H1 (cell line): ENCODE measurements around the gene SLX4IP. TPM values are rescaled to one million over a fixed set of nuclear protein-coding genes. Genes with fewer than 3 reads are reported as not detected.

Source experiments
- CHD7 ChIP-seq: fragments of 300-600 bp; sonication (generic); IDR thresholded peaks from 2 replicates; pipeline ENCODE4 v1.7.1; 2012; ENCODE audit warnings: low read length, moderate library complexity, mild to moderate bottlenecking, inconsistent platforms; ENCODE audit not compliant: insufficient replicate concordance
- RNF2 ChIP-seq: fragments of 200-900, 300-1000 bp; sonication (generic); IDR thresholded peaks from 2 replicates; pipeline ENCODE4 v1.7.1; 2016; ENCODE audit warnings: borderline replicate concordance, low read depth, mild to moderate bottlenecking, antibody characterized with exemption, low read length; ENCODE audit not compliant: poor library complexity, severe bottlenecking; ENCODE audit errors: missing control alignments
- polyA plus RNA-seq, 7 experiments: library from polyadenylated mRNA; depleted of rRNA in 3 of 7; stranded (reverse) in 5 of 7; unstranded in 2 of 7; fragments of >200 nt in 5 of 7; fragments of 200-250 nt in 2 of 7; gene quantifications; 1 replicate in 5 of 7; 2 replicates in 1 of 7; 4 replicates in 1 of 7; pipeline versions ENCODE4 v1.2.1 to v1.2.3, GENCODE V29; 2011 to 2013; ENCODE audit warnings: missing spikeins in 2 of 7, mixed read lengths in 2 of 7
- total RNA-seq: library from RNA; stranded (reverse); fragmentation: NEBNext Ultra II Directional; extraction: Animal tissue kit (Norgen Biotek cat#: 25700); gene quantifications from 2 replicates; pipeline ENCODE4 v1.2.1, GENCODE V29; 2021

SLX4IP gene
- total and polyA plus RNA-seq, 2 of the 8 experiments (the other 6 are each of a cell fraction or from before 2014, with no cell fraction given): 2.4 to 8.7 TPM

- no peak for TF ChIP-seq CHD7
- TF ChIP-seq RNF2: no peak
- TF ChIP-seq, all 59 proteins: peak for 0
These were observed 241.4 kb downstream of the SLX4IP start (continued) for GRCh38 chr20:10676518-10676917.
